Measurements from ENCODE around the gene PHETA1. TPM values are rescaled to one million over a fixed set of nuclear protein-coding genes. Genes with fewer than 3 reads are reported as not detected.
A peak's percentile ranks its signal among the peaks of the same experiment; 100 is the strongest.
"Not testable (repeated sequence)": the region's sequence is repeated elsewhere in the genome, so short reads cannot be mapped to it uniquely, and the experiment has no call there.

PHETA1 gene
- total RNA-seq, 2 donors from 2014 or later, result 11.5 to 13.4 TPM

DNA sequence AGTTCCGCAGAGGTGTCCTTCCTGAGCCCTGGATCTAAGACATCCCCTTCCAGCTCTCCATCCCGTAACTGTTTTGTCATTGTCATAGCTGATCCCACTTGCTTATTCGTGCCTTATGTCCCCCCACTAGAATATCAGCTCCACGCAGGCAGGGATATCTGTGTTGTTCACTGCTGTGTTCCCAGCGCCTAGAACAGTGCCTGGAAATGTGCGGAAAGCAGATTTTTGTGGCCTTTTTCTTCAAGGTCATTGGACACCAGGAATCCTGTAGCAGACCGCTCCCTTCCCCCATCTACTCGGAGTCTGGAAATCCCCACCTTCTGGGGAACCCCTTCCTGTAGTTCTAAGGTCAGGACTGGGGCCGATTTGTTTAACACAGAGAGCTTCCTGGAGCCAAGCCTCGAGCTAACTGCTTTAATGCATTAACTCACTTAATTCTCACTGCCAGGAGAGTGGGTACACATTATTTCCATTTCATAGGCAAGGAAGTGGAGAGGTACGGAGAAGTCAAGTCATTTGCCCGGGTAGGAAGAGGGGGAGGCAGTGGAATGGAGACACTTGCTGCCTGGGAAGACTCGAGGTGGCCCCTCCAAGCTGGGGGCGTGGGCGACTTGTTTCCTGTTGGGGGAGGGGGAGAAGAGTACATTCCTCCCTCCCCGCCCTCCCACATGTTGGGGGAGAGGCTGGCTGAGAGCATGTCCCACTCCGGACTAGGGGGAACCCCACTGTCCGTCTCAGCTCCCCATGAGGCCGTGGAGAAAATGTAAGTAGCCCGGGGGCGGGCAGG, 35.7 kb upstream of the PHETA1 start:
- no peak for DNase-seq (ENCODE audit: low spot score)
- Histone ChIP-seq H3K9me3 (no peaks in the 10 kb centered on the region), H3K4me1 (peaks cover 0 to 67% of the 10 kb centered on the region in 2 donors), H3K36me3 (no peaks in the 10 kb centered on the region), H3K27ac (peak overlapping the region; percentile 93 to 96), H3K27me3 (no peaks in the 10 kb centered on the region), H3K4me3 (peak overlapping the region; percentile 85 to 92)
- TF ChIP-seq, protein P1, sequence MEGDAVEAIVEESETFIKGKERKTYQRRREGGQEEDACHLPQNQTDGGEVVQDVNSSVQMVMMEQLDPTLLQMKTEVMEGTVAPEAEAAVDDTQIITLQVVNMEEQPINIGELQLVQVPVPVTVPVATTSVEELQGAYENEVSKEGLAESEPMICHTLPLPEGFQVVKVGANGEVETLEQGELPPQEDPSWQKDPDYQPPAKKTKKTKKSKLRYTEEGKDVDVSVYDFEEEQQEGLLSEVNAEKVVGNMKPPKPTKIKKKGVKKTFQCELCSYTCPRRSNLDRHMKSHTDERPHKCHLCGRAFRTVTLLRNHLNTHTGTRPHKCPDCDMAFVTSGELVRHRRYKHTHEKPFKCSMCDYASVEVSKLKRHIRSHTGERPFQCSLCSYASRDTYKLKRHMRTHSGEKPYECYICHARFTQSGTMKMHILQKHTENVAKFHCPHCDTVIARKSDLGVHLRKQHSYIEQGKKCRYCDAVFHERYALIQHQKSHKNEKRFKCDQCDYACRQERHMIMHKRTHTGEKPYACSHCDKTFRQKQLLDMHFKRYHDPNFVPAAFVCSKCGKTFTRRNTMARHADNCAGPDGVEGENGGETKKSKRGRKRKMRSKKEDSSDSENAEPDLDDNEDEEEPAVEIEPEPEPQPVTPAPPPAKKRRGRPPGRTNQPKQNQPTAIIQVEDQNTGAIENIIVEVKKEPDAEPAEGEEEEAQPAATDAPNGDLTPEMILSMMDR (IDR thresholded peaks at IDR 0.05), result no peak

DNA sequence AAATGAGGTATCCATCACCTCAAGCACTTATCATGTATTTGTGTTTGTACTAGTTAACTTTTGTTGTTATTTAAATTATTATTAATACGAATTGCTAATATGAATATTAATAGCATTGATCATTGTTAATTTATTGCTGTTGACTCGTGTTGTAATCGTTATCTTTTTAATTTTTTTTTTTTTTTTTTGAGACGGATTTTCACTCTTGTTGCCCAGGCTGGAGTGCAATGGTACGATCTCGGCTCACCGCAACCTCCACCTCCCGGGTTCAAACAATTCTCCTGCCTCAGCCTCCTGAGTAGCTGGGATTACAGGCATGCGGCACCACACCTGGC, 33.6 kb upstream of the PHETA1 start:
- not testable (repeated sequence) for H3K4me3 ChIP-seq, H3K9me3 ChIP-seq
- H3K4me1 ChIP-seq, result peaks cover 0 to 46% of the 10 kb centered on the region in 2 donors

DNA sequence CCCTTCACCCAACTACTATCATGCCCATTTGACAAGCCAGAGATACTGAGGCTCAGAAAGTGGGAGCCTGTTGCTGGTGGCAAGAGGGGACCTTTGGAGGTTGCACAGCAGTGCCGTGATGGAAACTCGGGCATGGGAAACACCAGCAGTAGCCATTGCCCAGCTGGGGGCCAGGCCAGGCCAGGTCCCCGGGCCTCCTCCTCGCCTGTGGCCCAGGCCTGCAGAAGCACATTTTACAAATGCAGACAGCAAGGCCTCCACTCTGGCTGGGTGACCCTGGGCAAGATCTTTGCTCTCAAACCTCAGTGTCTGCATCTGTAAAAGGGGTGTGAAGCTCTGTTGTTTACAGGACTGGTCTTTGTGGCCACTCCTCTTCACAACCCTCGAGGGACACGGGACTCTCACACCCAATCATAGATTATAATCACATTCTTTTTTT, 32.3 kb upstream of the PHETA1 start:
- TF ChIP-seq, protein P1 (IDR thresholded peaks at IDR 0.05), result no peak
- Histone ChIP-seq H3K4me3 (no peak overlapping the region), H3K4me1 (peaks cover 0 to 37% of the 10 kb centered on the region in 2 donors), H3K27me3 (no peaks in the 10 kb centered on the region), H3K27ac (no peak overlapping the region), H3K36me3 (no peaks in the 10 kb centered on the region), H3K9me3 (no peaks in the 10 kb centered on the region)
- no peak for DNase-seq (ENCODE audit: low spot score)

More for the DNA sequence above, 33.6 kb upstream of the PHETA1 start:
- not testable (repeated sequence) for DNase-seq (ENCODE audit: low spot score); H3K36me3 ChIP-seq; H3K27me3 ChIP-seq
- H3K27ac ChIP-seq, result peak overlapping the region; percentile 93 to 96

DNA sequence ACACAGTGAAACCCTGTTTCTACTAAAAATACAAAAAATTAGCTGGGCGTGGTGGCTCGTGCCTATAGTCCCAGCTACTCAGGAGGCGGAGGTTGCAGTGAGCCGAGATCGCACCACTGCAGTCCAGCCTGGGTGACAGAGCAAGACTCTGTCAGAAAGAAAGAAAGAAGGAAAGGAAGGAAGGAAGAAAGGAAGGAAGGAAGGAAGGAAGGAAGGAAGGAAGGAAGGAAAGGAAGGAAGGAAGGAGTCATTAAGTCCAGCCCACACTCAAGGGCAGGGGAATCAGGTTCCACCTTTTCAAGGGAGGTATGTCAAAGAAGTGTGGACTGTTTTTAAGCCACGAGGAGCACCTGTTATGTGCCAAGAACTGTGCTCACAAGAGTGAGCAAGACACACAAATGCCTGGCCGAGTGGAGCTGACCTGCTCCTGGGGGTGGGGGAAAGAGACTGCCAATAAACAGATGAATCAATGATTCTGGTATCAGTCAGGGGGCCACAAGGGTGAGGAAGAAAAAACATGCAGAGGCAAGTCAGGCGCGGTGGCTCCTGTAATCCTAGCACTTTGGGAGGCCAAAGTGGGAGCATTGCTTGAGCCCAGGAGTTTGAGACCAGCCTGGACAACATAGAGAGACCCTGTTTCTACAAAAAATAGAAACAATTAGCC, 31.0 kb upstream of the PHETA1 start:
- DNase-seq (ENCODE audit: low spot score); H3K27me3 ChIP-seq: not testable (repeated sequence)

DNA sequence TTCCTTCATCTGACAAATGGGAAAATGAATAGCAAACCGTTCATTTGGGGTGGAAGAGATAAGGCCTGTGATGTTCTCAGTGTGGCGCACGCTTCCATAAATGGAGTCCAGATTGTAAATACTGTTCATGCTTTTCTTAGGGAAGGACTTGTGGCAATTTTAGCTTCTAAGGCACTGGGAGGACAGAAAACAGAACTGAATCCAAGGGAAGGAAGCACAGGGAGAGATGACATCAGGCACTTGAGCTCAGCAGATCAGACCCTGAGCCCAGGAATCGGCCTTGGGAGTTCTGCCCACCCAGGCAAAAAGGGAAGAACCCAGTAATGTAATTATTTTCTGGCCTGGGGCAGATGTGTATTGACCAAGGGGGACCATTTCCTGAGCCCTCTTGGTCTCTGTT, 29.6 kb upstream of the PHETA1 start:
- H3K4me1 ChIP-seq, result peaks cover 0 to 20% of the 10 kb centered on the region in 2 donors
- H3K27ac ChIP-seq, result peak overlapping the region; percentile 37 to 73
- DNase-seq (ENCODE audit: low spot score), result no peak

More for the DNA sequence above, 31.0 kb upstream of the PHETA1 start:
- Histone ChIP-seq H3K27ac (peak overlapping the region in 1 of 2 donors; percentile 16), H3K4me1 (peaks cover 0 to 33% of the 10 kb centered on the region in 2 donors)
- not testable (repeated sequence) for H3K36me3 ChIP-seq, H3K4me3 ChIP-seq, H3K9me3 ChIP-seq

DNA sequence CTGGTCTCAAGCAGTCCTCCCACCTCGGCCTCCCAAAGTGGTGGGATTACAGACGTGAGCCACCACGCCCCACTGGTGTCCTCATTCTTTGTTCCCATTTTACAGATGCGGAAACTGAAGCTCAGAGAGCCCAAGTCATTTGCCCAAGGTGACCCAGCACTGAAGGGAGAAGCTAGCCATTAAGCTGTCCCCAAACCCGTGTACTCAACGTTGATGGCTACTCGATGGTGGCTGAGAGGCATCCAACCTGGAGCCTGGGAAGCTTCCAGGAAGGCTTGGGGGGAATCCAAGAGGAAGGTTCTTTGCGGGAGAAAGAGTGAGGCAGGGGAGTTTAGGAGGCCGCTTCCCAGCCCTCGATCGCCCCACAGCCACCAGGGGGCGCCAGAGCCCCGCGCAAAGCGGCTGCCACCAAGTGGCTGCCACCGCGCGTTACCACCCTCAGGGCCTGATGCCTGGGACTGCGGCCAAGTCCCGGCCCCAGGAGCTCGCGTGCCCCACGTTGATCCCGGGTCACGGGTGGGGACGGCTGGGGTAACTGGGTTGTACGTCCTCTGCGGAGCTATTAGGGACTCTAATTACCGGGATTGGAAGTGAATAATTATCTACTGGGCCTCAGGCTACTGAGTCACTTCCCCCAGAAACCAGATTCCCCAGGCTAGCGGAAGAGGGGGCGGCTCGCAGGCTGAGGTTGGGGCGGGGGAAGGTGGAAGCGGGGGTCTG, 28.0 kb upstream of the PHETA1 start:
- Histone ChIP-seq H3K27ac (peak overlapping the region; percentile 37 to 73), H3K4me3 (peak overlapping the region in 1 of 2 donors; percentile 38), H3K27me3 (no peaks in the 10 kb centered on the region), H3K36me3 (no peaks in the 10 kb centered on the region), H3K9me3 (no peaks in the 10 kb centered on the region), H3K4me1 (peaks cover 0 to 4% of the 10 kb centered on the region in 2 donors)
- peak; percentile 81 for DNase-seq (ENCODE audit: low spot score)
- TF ChIP-seq, protein P1 (IDR thresholded peaks at IDR 0.05), result peak; percentile 96 to 100

More for the DNA sequence above, 29.6 kb upstream of the PHETA1 start:
- H3K4me3 ChIP-seq, result no peak overlapping the region
- H3K36me3 ChIP-seq, result no peaks in the 10 kb centered on the region
- TF ChIP-seq, protein P1 (IDR thresholded peaks at IDR 0.05), result no peak
- no peaks in the 10 kb centered on the region for H3K9me3 ChIP-seq
- no peaks in the 10 kb centered on the region for H3K27me3 ChIP-seq

DNA sequence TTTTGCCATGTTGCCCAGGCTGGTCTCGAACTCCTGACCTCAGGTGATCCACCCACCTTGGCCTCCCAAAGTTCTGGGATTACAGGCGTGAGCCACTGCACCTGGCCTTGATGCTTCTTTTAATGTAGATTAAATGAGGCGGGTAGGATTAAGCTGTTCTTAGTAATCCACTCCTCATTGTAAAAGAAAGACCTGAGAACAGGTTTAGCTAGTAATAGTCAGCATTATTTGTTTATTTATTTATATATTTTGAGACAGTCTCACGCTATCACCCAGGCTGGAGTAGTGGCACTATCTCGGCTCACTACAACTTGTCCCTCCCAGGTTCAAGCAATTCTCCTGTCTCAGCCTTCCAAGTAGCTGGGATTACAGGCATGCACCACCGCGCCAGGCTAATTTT, 27.4 kb upstream of the PHETA1 start:
- not testable (repeated sequence) for H3K4me1 ChIP-seq; DNase-seq (ENCODE audit: low spot score); H3K4me3 ChIP-seq; H3K9me3 ChIP-seq; H3K27me3 ChIP-seq; H3K36me3 ChIP-seq
- peak overlapping the region in 1 of 2 donors; percentile 73 for H3K27ac ChIP-seq
